ENCODE measurements around the gene ROR1.

The ROR1 gene

GRCh38 chr1:64031236-64031635 lies 257.4 kb downstream of the ROR1 start:
- TF ChIP-seq, protein P1, sequence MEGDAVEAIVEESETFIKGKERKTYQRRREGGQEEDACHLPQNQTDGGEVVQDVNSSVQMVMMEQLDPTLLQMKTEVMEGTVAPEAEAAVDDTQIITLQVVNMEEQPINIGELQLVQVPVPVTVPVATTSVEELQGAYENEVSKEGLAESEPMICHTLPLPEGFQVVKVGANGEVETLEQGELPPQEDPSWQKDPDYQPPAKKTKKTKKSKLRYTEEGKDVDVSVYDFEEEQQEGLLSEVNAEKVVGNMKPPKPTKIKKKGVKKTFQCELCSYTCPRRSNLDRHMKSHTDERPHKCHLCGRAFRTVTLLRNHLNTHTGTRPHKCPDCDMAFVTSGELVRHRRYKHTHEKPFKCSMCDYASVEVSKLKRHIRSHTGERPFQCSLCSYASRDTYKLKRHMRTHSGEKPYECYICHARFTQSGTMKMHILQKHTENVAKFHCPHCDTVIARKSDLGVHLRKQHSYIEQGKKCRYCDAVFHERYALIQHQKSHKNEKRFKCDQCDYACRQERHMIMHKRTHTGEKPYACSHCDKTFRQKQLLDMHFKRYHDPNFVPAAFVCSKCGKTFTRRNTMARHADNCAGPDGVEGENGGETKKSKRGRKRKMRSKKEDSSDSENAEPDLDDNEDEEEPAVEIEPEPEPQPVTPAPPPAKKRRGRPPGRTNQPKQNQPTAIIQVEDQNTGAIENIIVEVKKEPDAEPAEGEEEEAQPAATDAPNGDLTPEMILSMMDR (IDR thresholded peaks at IDR 0.05; ENCODE audit: low read depth, low read length), result no peak
- DNase-seq (ENCODE audit: extremely low read depth, low read depth), result no peak

DNA sequence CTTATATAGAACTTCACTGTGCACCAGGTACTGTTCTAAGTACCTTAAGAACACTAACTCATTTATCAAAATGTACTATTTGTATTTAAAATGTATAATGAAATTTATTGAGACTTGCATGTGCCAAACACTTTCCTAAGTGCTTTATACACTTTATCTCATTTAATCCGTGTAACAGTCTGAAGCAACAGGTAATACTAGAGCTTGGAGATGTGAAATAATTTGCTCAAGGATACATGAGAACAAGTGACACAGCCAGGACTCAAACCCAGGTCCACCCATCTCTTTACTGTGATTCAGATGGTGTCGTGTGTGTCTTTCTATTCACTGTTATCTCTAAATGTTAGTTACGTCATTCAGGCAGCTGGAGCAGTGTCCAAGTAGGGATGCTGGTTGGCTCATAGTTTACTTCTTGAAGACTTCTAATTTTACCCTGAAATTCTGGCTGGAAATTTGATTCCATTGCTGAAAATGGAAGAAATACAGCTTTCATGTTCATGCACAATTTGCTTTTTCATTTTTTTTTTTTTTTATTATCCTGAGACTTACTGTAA lies 259.9 kb downstream of the ROR1 start:
- DNase-seq (ENCODE audit: extremely low read depth, low read depth), result peak; percentile 25
- TF ChIP-seq, protein P1 (IDR thresholded peaks at IDR 0.05; ENCODE audit: low read depth, low read length), result no peak

DNA sequence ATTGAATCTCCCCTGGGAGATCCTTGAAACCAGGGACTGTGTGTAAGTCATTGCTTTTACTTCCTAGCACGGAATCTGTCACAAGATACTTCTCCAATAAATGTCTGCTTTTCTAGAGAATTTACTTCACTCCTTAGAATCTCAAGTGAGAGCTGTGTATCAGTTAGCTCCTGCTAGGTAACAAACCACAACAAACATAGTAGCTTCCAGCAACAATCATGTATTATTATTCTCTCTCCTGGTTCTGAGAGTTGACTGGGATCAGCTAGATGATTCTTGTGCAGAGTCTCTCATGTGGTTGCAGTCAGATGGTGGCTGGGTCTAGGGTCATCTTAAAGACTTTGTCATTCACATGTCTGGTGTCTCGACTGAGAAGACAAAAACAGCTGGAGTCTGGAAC lies 262.7 kb downstream of the ROR1 start:
- TF ChIP-seq, protein P1 (IDR thresholded peaks at IDR 0.05; ENCODE audit: low read depth, low read length), result no peak
- DNase-seq (ENCODE audit: extremely low read depth, low read depth), result no peak

DNA sequence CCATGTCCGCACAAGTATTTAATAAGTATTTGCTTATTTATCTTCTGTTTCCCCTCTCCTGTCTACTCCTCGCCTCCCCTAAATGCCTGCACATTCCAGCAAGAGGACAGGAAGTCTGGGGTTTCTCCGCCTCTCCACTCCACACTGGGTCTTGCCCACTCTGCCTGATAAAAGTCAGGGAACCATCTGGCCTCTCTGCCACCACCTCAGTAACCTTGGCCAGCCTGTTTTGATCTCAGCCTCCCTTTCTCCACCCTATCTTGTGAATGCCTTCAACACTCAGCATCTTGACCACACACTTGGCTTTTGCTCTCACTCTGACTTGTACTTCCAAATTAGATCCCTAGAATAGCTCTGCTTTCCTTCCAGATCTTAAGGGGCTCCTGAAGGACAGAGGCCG lies 264.3 kb downstream of the ROR1 start:
- TF ChIP-seq, protein P1 (IDR thresholded peaks at IDR 0.05; ENCODE audit: low read depth, low read length), result no peak
- DNase-seq (ENCODE audit: extremely low read depth, low read depth), result no peak

- TF ChIP-seq, protein P1 (IDR thresholded peaks at IDR 0.05; ENCODE audit: low read depth, low read length), result no peak
- DNase-seq (ENCODE audit: extremely low read depth, low read depth), result peak; percentile 54
Observed at GRCh38 chr1:64038965-64039364, 265.1 kb downstream of the ROR1 start.

GRCh38 chr1:64039390-64039926 lies 265.6 kb downstream of the ROR1 start:
- TF ChIP-seq, protein P1 (IDR thresholded peaks at IDR 0.05; ENCODE audit: low read depth, low read length), result no peak

GRCh38 chr1:64041371-64042131 lies 267.7 kb downstream of the ROR1 start:
- no peak for DNase-seq (ENCODE audit: extremely low read depth, low read depth)
- TF ChIP-seq, protein P1 (IDR thresholded peaks at IDR 0.05; ENCODE audit: low read depth, low read length), result no peak

More at GRCh38 chr1:64039390-64039926, 265.6 kb downstream of the ROR1 start:
- DNase-seq (ENCODE audit: extremely low read depth, low read depth), result peak; percentile 93
